ENCODE results near the gene NDUFA11.

Gene NDUFA11

DNA sequence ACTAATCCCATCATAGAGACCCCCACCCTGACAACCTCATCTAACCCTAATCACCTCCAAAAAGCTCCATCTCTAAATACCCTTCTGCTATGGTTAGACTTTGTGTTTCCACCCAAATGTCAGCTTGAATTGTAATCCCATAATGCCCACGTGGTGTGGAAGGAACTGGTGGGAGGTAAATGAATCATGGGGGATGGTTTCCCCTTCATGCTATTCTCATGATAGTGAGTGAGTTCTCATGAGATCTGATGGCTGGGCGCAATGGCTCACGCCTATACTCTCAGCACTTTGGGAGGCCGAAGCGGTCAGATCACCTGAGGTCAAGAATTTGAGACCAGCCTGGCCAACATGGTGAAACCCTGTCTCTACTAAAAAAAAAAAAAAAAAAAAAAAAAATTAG, 3.7 kb upstream of the NDUFA11 start:
- DNase-seq: no peak

DNA sequence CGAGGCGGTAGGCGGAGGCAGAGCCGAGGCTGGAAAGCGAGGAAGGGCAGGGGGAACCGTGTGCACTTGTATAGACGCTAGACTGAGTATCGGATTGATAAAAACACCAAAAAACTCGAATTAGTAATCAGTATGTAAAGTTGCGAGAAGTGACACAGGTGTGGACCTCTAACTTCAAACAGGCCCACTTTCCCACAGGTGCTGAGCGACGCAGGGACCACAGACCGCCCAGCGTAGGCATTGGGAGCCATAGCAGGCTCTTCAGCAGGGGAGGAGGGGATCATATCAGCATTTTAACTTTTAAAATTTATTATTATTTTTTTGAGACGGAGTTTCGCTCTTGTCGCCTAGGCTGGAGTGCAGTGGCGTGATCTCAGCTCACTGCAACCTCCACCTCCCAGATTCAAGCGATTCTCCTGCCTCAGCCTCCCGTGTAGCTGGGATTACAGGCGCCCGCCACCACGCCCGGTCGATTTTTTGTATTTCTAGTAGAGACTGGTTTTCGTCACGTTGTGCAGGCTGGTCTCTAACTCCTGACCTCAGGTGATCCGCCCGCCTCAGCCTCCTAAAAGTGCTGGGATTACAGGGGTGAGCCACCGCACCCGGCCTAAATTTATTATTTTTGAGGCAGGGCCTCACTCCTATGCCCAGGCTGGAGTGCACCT, 1.7 kb upstream of the NDUFA11 start:
- Histone ChIP-seq H3K4me3 (ENCODE audit: low read depth in 1 of 2, low read length in 2 of 2) (peak overlapping the region; percentile 87 to 90; a peak in 3 of 4 replicates), H3K79me2 (ENCODE audit: insufficient read depth, low read length) (peaks cover 42% of the 10 kb centered on the region), H2AFZ (ENCODE audit: low read depth, low read length) (peak overlapping the region; percentile 79), H3K36me3 (ENCODE audit: insufficient read depth, low read length) (peaks cover 18% of the 10 kb centered on the region), H4K20me1 (ENCODE audit: insufficient read depth, low read length) (peaks cover 21% of the 10 kb centered on the region), H3K9ac (ENCODE audit: low read depth, low read length) (peak overlapping the region; percentile 82), H3K4me1 (ENCODE audit: insufficient read depth, low read length) (peaks cover 35% of the 10 kb centered on the region), H3K9me3 (ENCODE audit: insufficient read depth, low read length, severe bottlenecking) (no peaks in the 10 kb centered on the region), H3K4me2 (ENCODE audit: insufficient read depth, low read length) (peak overlapping the region; percentile 77), H3K27ac (ENCODE audit: low read length) (peak overlapping the region; percentile 70), H3K27me3 (ENCODE audit: insufficient read depth, low read length, poor library complexity) (no peaks in the 10 kb centered on the region)
- ATAC-seq (ENCODE audit: insufficient read depth, low read depth): no peak
- TF ChIP-seq, protein P1, sequence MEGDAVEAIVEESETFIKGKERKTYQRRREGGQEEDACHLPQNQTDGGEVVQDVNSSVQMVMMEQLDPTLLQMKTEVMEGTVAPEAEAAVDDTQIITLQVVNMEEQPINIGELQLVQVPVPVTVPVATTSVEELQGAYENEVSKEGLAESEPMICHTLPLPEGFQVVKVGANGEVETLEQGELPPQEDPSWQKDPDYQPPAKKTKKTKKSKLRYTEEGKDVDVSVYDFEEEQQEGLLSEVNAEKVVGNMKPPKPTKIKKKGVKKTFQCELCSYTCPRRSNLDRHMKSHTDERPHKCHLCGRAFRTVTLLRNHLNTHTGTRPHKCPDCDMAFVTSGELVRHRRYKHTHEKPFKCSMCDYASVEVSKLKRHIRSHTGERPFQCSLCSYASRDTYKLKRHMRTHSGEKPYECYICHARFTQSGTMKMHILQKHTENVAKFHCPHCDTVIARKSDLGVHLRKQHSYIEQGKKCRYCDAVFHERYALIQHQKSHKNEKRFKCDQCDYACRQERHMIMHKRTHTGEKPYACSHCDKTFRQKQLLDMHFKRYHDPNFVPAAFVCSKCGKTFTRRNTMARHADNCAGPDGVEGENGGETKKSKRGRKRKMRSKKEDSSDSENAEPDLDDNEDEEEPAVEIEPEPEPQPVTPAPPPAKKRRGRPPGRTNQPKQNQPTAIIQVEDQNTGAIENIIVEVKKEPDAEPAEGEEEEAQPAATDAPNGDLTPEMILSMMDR (IDR thresholded peaks at IDR 0.05; ENCODE audit: borderline replicate concordance, extremely low read depth, low read length, poor library complexity, severe bottlenecking): no peak
- TF ChIP-seq EZH2 (IDR thresholded peaks at IDR 0.05; ENCODE audit: borderline replicate concordance, low read depth, low read length, severe bottlenecking): no peak
- no peak for DNase-seq

More for the DNA sequence above, 3.7 kb upstream of the NDUFA11 start:
- Histone ChIP-seq H3K9ac (ENCODE audit: low read depth, low read length) (no peak overlapping the region), H3K27me3 (ENCODE audit: insufficient read depth, low read length, poor library complexity) (no peaks in the 10 kb centered on the region), H3K4me2 (ENCODE audit: insufficient read depth, low read length) (no peak overlapping the region), H3K79me2 (ENCODE audit: insufficient read depth, low read length) (peaks cover 26% of the 10 kb centered on the region), H3K9me3 (ENCODE audit: insufficient read depth, low read length, severe bottlenecking) (no peaks in the 10 kb centered on the region), H3K4me3 (ENCODE audit: low read depth in 1 of 2, low read length in 2 of 2) (no peak overlapping the region), H3K27ac (ENCODE audit: low read length) (no peak overlapping the region), H3K36me3 (ENCODE audit: insufficient read depth, low read length) (peaks cover 13% of the 10 kb centered on the region), H3K4me1 (ENCODE audit: insufficient read depth, low read length) (peaks cover 24% of the 10 kb centered on the region), H4K20me1 (ENCODE audit: insufficient read depth, low read length) (peaks cover 10% of the 10 kb centered on the region; the same call in 1 of the 2 replicates), H2AFZ (ENCODE audit: low read depth, low read length) (no peak overlapping the region)
- no peak for TF ChIP-seq EZH2 (IDR thresholded peaks at IDR 0.05; ENCODE audit: borderline replicate concordance, low read depth, low read length, severe bottlenecking)
- TF ChIP-seq, protein P1 (IDR thresholded peaks at IDR 0.05; ENCODE audit: borderline replicate concordance, extremely low read depth, low read length, poor library complexity, severe bottlenecking): no peak
- no peak for ATAC-seq (ENCODE audit: insufficient read depth, low read depth)

DNA sequence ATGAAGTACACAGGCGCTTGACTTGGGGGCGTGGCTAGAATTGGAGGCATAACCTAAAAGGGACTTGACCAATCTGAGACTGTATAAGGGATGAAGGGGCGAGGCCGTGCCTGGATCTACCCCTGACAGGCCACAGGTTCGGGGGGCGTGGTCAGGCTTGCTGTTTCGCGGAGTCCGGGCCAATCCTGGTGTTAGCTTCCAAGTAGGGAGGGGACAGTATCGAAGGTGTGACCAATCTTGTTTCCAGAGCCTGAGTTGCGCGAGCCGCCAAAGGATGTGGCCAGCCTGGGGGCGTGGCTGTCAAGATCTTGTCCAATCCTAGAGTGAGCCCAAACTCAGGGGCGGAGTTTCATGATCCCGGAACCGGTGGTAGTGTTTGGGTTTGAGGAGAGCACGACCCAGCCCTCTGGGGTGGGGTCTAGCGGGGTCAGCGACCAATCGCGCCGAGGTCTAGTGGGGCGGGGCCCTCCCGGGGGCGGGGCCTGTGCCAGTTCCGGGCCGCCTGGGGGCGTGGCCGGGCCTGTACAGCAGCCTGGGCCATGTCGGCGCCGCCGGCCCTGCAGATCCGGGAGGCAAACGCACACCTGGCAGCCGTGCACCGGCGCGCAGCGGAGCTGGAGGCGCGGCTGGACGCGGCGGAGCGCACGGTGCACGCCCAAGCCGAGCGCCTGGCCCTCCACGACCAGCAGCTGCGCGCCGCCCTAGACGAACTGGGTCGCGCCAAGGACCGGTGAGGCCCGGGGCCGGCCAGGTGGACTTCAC, 943 bp upstream of the NDUFA11 start, which contains the start of gene VMAC:
Gene VMAC, plus strand, starts transcription at position 521 of the 762 bp plus-strand sequence. Its CDS starts 19 bp downstream, at position 540.
- peaks cover 50% of the 10 kb centered on the region for H3K79me2 ChIP-seq (ENCODE audit: insufficient read depth, low read length)
- H2AFZ ChIP-seq (ENCODE audit: low read depth, low read length): peak within 1 kb of the TSS; percentile 80
- peak; percentile 88 for ATAC-seq (ENCODE audit: insufficient read depth, low read depth)
- H3K27me3 ChIP-seq (ENCODE audit: insufficient read depth, low read length, poor library complexity): no peaks in the 10 kb centered on the region
- H3K9me3 ChIP-seq (ENCODE audit: insufficient read depth, low read length, severe bottlenecking): no peaks in the 10 kb centered on the region
- peaks cover 28% of the 10 kb centered on the region for H4K20me1 ChIP-seq (ENCODE audit: insufficient read depth, low read length)
- peak within 1 kb of the TSS; percentile 77 for H3K4me2 ChIP-seq (ENCODE audit: insufficient read depth, low read length)
- peak; percentile 100 for DNase-seq
- H3K4me1 ChIP-seq (ENCODE audit: insufficient read depth, low read length): peaks cover 38% of the 10 kb centered on the region
- peak within 1 kb of the TSS; percentile 82 for H3K27ac ChIP-seq (ENCODE audit: low read length)
- TF ChIP-seq EZH2 (IDR thresholded peaks at IDR 0.05; ENCODE audit: borderline replicate concordance, low read depth, low read length, severe bottlenecking): no peak
- TF ChIP-seq, protein P1 (IDR thresholded peaks at IDR 0.05; ENCODE audit: borderline replicate concordance, extremely low read depth, low read length, poor library complexity, severe bottlenecking): no peak
- peak within 1 kb of the TSS; percentile 87 to 90; a peak in 3 of 4 replicates for H3K4me3 ChIP-seq (ENCODE audit: low read depth in 1 of 2, low read length in 2 of 2)
- peak within 1 kb of the TSS; percentile 89 for H3K9ac ChIP-seq (ENCODE audit: low read depth, low read length)
- peaks cover 18% of the 10 kb centered on the region for H3K36me3 ChIP-seq (ENCODE audit: insufficient read depth, low read length)

All from DND-41 (cell line).